Measurements from ENCODE around the gene ELP1.

ELP1 gene

GRCh38 chr9:108836781-108837180 is 97.1 kb downstream of the ELP1 start:
- no peak for TF ChIP-seq FOXP2 (optimal IDR thresholded peaks at IDR 0.05; ENCODE audit: borderline replicate concordance, extremely low read depth, extremely low read length, insufficient read depth)
- TF ChIP-seq POLR2AphosphoS5 (IDR thresholded peaks at IDR 0.05; ENCODE audit: low read depth, low read length) = no peak
- no peak for TF ChIP-seq REST (IDR thresholded peaks at IDR 0.05; ENCODE audit: insufficient read depth in 1 of 2, low read depth in 2 of 2, low read length in 2 of 2)

GRCh38 chr9:108836319-108836718 is 97.6 kb downstream of the ELP1 start:
- no peak for TF ChIP-seq TAF1 (IDR thresholded peaks at IDR 0.05; ENCODE audit: borderline replicate concordance, insufficient read depth, low read length)

- no peak for TF ChIP-seq POLR2AphosphoS5 (IDR thresholded peaks at IDR 0.05; ENCODE audit: low read depth, low read length)
Observed at GRCh38 chr9:108835831-108836230, 98.1 kb downstream of the ELP1 start.

- TF ChIP-seq REST (IDR thresholded peaks at IDR 0.05; ENCODE audit: insufficient read depth in 1 of 2, low read depth in 2 of 2, low read length in 2 of 2) = no peak
- no peak for TF ChIP-seq TAF1 (IDR thresholded peaks at IDR 0.05; ENCODE audit: borderline replicate concordance, insufficient read depth, low read length)
- no peak for TF ChIP-seq SIN3A (IDR thresholded peaks at IDR 0.05; ENCODE audit: borderline replicate concordance, insufficient read depth, low read length)
- no peak for TF ChIP-seq FOXP2 (optimal IDR thresholded peaks at IDR 0.05; ENCODE audit: borderline replicate concordance, extremely low read depth, extremely low read length, insufficient read depth)
- no peak for TF ChIP-seq POLR2AphosphoS5 (IDR thresholded peaks at IDR 0.05; ENCODE audit: low read depth, low read length)
Observed at GRCh38 chr9:108834959-108835665, 98.8 kb downstream of the ELP1 start.

GRCh38 chr9:108832179-108832500 is 101.8 kb downstream of the ELP1 start:
- TF ChIP-seq SIN3A (IDR thresholded peaks at IDR 0.05; ENCODE audit: borderline replicate concordance, insufficient read depth, low read length) (no peak), REST (IDR thresholded peaks at IDR 0.05; ENCODE audit: insufficient read depth in 1 of 2, low read depth in 2 of 2, low read length in 2 of 2) (no peak), TAF1 (IDR thresholded peaks at IDR 0.05; ENCODE audit: borderline replicate concordance, insufficient read depth, low read length) (no peak), FOXP2 (optimal IDR thresholded peaks at IDR 0.05; ENCODE audit: borderline replicate concordance, extremely low read depth, extremely low read length, insufficient read depth) (no peak), POLR2AphosphoS5 (IDR thresholded peaks at IDR 0.05; ENCODE audit: low read depth, low read length) (no peak)

- TF ChIP-seq REST (IDR thresholded peaks at IDR 0.05; ENCODE audit: insufficient read depth in 1 of 2, low read depth in 2 of 2, low read length in 2 of 2) = no peak
- no peak for TF ChIP-seq SIN3A (IDR thresholded peaks at IDR 0.05; ENCODE audit: borderline replicate concordance, insufficient read depth, low read length)
- TF ChIP-seq TAF1 (IDR thresholded peaks at IDR 0.05; ENCODE audit: borderline replicate concordance, insufficient read depth, low read length) = no peak
- TF ChIP-seq FOXP2 (optimal IDR thresholded peaks at IDR 0.05; ENCODE audit: borderline replicate concordance, extremely low read depth, extremely low read length, insufficient read depth) = no peak
- no peak for TF ChIP-seq POLR2AphosphoS5 (IDR thresholded peaks at IDR 0.05; ENCODE audit: low read depth, low read length)
Observed at GRCh38 chr9:108831496-108832178, 102.3 kb downstream of the ELP1 start.

All from PFSK-1 (cell line).